Nephron (organoid): ENCODE measurements around the gene SYNE3.

ENCODE experiments used
- H3K27ac Mint-ChIP-seq, 3 experiments: 2 replicates each; pipeline ENCODE4 v1.8.0; 2020; ENCODE audit warnings: mixed read lengths in 3 of 3, mild to moderate bottlenecking in 2 of 3, moderate library complexity in 1 of 3
- H3K27me3 Mint-ChIP-seq: 2 replicates; pipeline ENCODE4 v1.8.0; 2021; ENCODE audit warnings: low read depth, mild to moderate bottlenecking, moderate library complexity, mixed read lengths
- H3K36me3 Mint-ChIP-seq: 2 replicates; pipeline ENCODE4 v1.8.0; 2020; ENCODE audit warnings: low read depth, mixed read lengths
- H3K4me1 Mint-ChIP-seq: 2 replicates; pipeline ENCODE4 v1.8.0; 2020; ENCODE audit warnings: mixed read lengths
- H3K4me3 Mint-ChIP-seq, 3 experiments: 2 replicates each; pipeline ENCODE4 v1.8.0; 2020; ENCODE audit warnings: mild to moderate bottlenecking in 3 of 3, mixed read lengths in 3 of 3, moderate library complexity in 2 of 3
- H3K9me3 Mint-ChIP-seq: 2 replicates; pipeline ENCODE4 v1.8.0; 2020; ENCODE audit warnings: mixed read lengths
- CTCF ChIP-seq, 3 experiments: fragments of 200-600 bp; sonication (generic); IDR thresholded peaks; one replicate each; pipeline ENCODE4 v1.5.0; 2021; ENCODE audit warnings: antibody characterized with exemption in 3 of 3; ENCODE audit not compliant: unreplicated experiment in 3 of 3

SYNE3 gene

GRCh38 chr14:95496690-95497259 is 19.7 kb downstream of the SYNE3 start:
- peak overlapping the region; percentile 77 to 90 (median 87) for H3K27ac Mint-ChIP-seq
- peaks cover 62% of the 10 kb centered on the region for H3K4me1 Mint-ChIP-seq
- no peak for TF ChIP-seq CTCF (IDR thresholded peaks at IDR 0.05; ENCODE audit: unreplicated experiment in 3 of 3)
- H3K27me3 Mint-ChIP-seq: peaks cover 17% of the 10 kb centered on the region
- no peaks in the 10 kb centered on the region for H3K36me3 Mint-ChIP-seq
- peak overlapping the region in 1 of 3 experiments; percentile 15 for H3K4me3 Mint-ChIP-seq
- H3K9me3 Mint-ChIP-seq: no peaks in the 10 kb centered on the region

GRCh38 chr14:95496111-95496681 is 20.3 kb downstream of the SYNE3 start:
- peak overlapping the region; percentile 77 to 90 (median 87) for H3K27ac Mint-ChIP-seq
- peak overlapping the region in 1 of 3 experiments; percentile 15 for H3K4me3 Mint-ChIP-seq
- peaks cover 17% of the 10 kb centered on the region for H3K27me3 Mint-ChIP-seq
- peaks cover 61% of the 10 kb centered on the region for H3K4me1 Mint-ChIP-seq
- TF ChIP-seq CTCF (IDR thresholded peaks at IDR 0.05; ENCODE audit: unreplicated experiment in 3 of 3): no peak
- H3K36me3 Mint-ChIP-seq: no peaks in the 10 kb centered on the region
- H3K9me3 Mint-ChIP-seq: no peaks in the 10 kb centered on the region

- H3K36me3 Mint-ChIP-seq: no peaks in the 10 kb centered on the region
- TF ChIP-seq CTCF (IDR thresholded peaks at IDR 0.05; ENCODE audit: unreplicated experiment in 3 of 3): no peak
- H3K4me3 Mint-ChIP-seq: peak overlapping the region in 1 of 3 experiments; percentile 13
- no peaks in the 10 kb centered on the region for H3K9me3 Mint-ChIP-seq
- H3K4me1 Mint-ChIP-seq: peaks cover 61% of the 10 kb centered on the region
- H3K27me3 Mint-ChIP-seq: peaks cover 13% of the 10 kb centered on the region
- H3K27ac Mint-ChIP-seq: peak overlapping the region in 2 of 3 experiments; percentile 27 to 90
These were observed 20.9 kb downstream of the SYNE3 start for GRCh38 chr14:95495538-95496025.

GRCh38 chr14:95495076-95495475 is 21.4 kb downstream of the SYNE3 start:
- Mint-ChIP-seq H3K36me3 (no peaks in the 10 kb centered on the region), H3K4me3 (no peak overlapping the region), H3K27ac (peak overlapping the region in 1 of 3 experiments; percentile 27), H3K9me3 (no peaks in the 10 kb centered on the region), H3K4me1 (peaks cover 61% of the 10 kb centered on the region), H3K27me3 (peaks cover 8% of the 10 kb centered on the region)
- no peak for TF ChIP-seq CTCF (IDR thresholded peaks at IDR 0.05; ENCODE audit: unreplicated experiment in 3 of 3)

- Mint-ChIP-seq H3K4me3 (no peak overlapping the region), H3K27ac (peak overlapping the region in 2 of 3 experiments; percentile 45 to 52), H3K9me3 (no peaks in the 10 kb centered on the region), H3K27me3 (peaks cover 7% of the 10 kb centered on the region), H3K36me3 (no peaks in the 10 kb centered on the region), H3K4me1 (peaks cover 62% of the 10 kb centered on the region)
- TF ChIP-seq CTCF (IDR thresholded peaks at IDR 0.05; ENCODE audit: unreplicated experiment in 3 of 3): no peak
These were observed 22.0 kb downstream of the SYNE3 start for GRCh38 chr14:95494456-95494855.

- TF ChIP-seq CTCF (IDR thresholded peaks at IDR 0.05; ENCODE audit: unreplicated experiment in 3 of 3): no peak
- Mint-ChIP-seq H3K4me3 (no peak overlapping the region), H3K9me3 (no peaks in the 10 kb centered on the region), H3K4me1 (peaks cover 61% of the 10 kb centered on the region), H3K27ac (peak overlapping the region in 2 of 3 experiments; percentile 45 to 52), H3K36me3 (no peaks in the 10 kb centered on the region), H3K27me3 (peaks cover 7% of the 10 kb centered on the region)
These were observed 22.5 kb downstream of the SYNE3 start for GRCh38 chr14:95493976-95494375.
